ENCODE results near the gene IL2RA.

The IL2RA gene

DNA sequence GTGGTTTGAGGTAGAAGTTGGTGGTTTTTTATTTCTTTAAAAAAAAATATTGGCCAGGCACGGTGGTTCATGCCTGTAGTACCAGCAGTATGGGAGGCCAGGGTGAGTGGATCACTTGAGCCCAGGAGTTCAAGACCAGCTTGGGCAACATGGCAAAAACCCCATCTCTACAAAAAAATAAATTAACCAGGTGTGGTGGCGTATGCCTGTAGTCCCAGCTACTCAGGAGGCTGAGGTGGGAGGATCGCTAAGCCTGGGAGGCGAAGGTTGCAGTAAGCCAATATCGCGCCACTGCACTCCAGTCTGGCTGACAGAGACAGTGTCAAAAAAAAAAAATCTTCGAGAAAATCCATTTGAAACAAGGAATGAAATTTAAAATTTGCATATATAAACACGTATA lies 1.1 kb downstream of the IL2RA start:
- Histone ChIP-seq H3K79me2 (ENCODE audit: insufficient read depth, low read length) (no peaks in the 10 kb centered on the region), H4K20me1 (ENCODE audit: low read depth, low read length) (no peaks in the 10 kb centered on the region), H2AFZ (ENCODE audit: low read depth, low read length, severe bottlenecking) (no peak overlapping the region), H3K9me2 (replicated peaks; ENCODE audit: insufficient read depth, low read length) (no peaks in the 10 kb centered on the region), H3K4me2 (ENCODE audit: low read depth, low read length, poor library complexity, severe bottlenecking) (peak overlapping the region; percentile 34), H3K36me3 (ENCODE audit: low read length) (no peaks in the 10 kb centered on the region), H3K27ac (ENCODE audit: low read depth, low read length) (no peak overlapping the region), H3K27me3 (ENCODE audit: low read length) (no peaks in the 10 kb centered on the region), H3F3A (ENCODE audit: insufficient read depth) (peaks cover 4% of the 10 kb centered on the region; the same call in 1 of the 2 replicates), H3K4me3 (ENCODE audit: insufficient read depth, low read length, poor library complexity, severe bottlenecking) (no peak overlapping the region), H3K9ac (ENCODE audit: low read length) (no peak overlapping the region), H3K9me3 (ENCODE audit: insufficient read depth, low read length) (no peaks in the 10 kb centered on the region)
- TF ChIP-seq EZH2phosphoT487 (conservative IDR thresholded peaks at IDR 0.05; ENCODE audit: low read length) (no peak), CTCF (IDR thresholded peaks at IDR 0.05; ENCODE audit: insufficient read depth, low read length, poor library complexity, severe bottlenecking) (no peak)

DNA sequence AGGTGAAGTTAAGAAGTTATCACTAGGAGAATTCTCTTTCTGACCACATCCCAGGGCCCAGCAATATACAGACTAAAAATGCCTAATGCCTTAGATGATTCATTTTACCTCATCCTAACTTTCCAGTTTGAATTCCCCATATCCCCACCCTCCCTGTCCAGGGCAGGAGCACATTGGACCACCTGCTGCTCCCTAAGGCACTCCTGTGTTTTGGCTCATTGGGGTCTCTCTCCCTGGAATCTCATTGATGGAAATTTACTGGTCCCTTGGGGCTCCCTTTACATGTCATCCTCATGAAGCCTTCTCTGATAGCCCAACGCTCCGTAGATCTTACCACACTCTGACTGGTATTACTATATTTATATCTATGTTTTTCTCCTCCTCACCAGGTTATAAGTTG lies 2.7 kb downstream of the IL2RA start:
- H4K20me1 ChIP-seq (ENCODE audit: low read depth, low read length) = no peaks in the 10 kb centered on the region
- H3K27me3 ChIP-seq (ENCODE audit: low read length) = no peaks in the 10 kb centered on the region
- no peak overlapping the region for H2AFZ ChIP-seq (ENCODE audit: low read depth, low read length, severe bottlenecking)
- no peak overlapping the region for H3K4me2 ChIP-seq (ENCODE audit: low read depth, low read length, poor library complexity, severe bottlenecking)
- H3K36me3 ChIP-seq (ENCODE audit: low read length) = no peaks in the 10 kb centered on the region
- no peak overlapping the region for H3K9ac ChIP-seq (ENCODE audit: low read length)
- no peak overlapping the region for H3K27ac ChIP-seq (ENCODE audit: low read depth, low read length)
- TF ChIP-seq CTCF (IDR thresholded peaks at IDR 0.05; ENCODE audit: insufficient read depth, low read length, poor library complexity, severe bottlenecking) (no peak), EZH2phosphoT487 (conservative IDR thresholded peaks at IDR 0.05; ENCODE audit: low read length) (no peak)
- H3K9me3 ChIP-seq (ENCODE audit: insufficient read depth, low read length) = no peaks in the 10 kb centered on the region
- no peaks in the 10 kb centered on the region for H3K79me2 ChIP-seq (ENCODE audit: insufficient read depth, low read length)
- no peak overlapping the region for H3K4me3 ChIP-seq (ENCODE audit: insufficient read depth, low read length, poor library complexity, severe bottlenecking)
- no peaks in the 10 kb centered on the region for H3K9me2 ChIP-seq (replicated peaks; ENCODE audit: insufficient read depth, low read length)
- peaks cover 4% of the 10 kb centered on the region; the same call in 1 of the 2 replicates for H3F3A ChIP-seq (ENCODE audit: insufficient read depth)

DNA sequence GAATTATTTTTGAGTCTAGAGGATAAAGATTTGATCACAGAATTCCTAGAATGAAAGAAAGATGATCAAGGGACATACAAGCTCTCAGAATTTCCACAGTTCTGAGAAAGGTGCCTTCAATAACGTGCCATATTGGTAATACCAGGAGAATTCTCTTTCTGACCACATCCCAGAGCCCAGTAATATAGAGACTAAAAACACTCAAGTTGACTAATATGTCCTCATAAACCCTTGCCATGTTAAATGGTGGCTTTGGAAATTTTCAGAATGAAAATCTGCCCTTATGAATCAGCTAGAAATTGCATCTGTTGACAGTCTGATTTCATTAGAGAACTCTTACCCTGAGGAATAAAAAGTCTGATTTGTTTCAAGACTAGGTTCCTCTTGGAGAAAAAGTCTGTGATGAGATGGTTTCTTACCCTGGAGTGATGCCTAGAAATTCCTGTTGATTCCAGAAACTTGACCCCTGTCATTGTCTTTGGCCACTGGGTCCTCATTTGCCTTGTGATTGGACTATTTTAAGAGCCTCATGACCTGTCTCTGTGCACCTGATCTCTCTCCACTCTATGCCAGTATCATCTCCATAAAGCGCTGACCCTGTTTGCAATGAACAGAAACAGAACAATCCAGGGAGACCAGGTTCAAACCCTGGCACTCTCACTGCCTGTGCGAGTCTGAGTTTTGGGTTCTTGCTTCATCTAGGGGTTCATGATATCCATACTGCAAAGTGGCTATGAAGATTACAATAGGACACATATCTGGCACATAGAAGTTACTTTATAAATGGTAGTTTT lies 3.3 kb downstream of the IL2RA start:
- H3K9me3 ChIP-seq (ENCODE audit: insufficient read depth, low read length) = no peaks in the 10 kb centered on the region
- H3K4me2 ChIP-seq (ENCODE audit: low read depth, low read length, poor library complexity, severe bottlenecking) = no peak overlapping the region
- H3F3A ChIP-seq (ENCODE audit: insufficient read depth) = peaks cover 4% of the 10 kb centered on the region; the same call in 1 of the 2 replicates
- H3K4me3 ChIP-seq (ENCODE audit: insufficient read depth, low read length, poor library complexity, severe bottlenecking) = no peak overlapping the region
- no peak overlapping the region for H2AFZ ChIP-seq (ENCODE audit: low read depth, low read length, severe bottlenecking)
- H3K27me3 ChIP-seq (ENCODE audit: low read length) = no peaks in the 10 kb centered on the region
- no peaks in the 10 kb centered on the region for H3K9me2 ChIP-seq (replicated peaks; ENCODE audit: insufficient read depth, low read length)
- H3K79me2 ChIP-seq (ENCODE audit: insufficient read depth, low read length) = no peaks in the 10 kb centered on the region
- no peak overlapping the region for H3K27ac ChIP-seq (ENCODE audit: low read depth, low read length)
- H4K20me1 ChIP-seq (ENCODE audit: low read depth, low read length) = no peaks in the 10 kb centered on the region
- no peak overlapping the region for H3K9ac ChIP-seq (ENCODE audit: low read length)
- TF ChIP-seq CTCF (IDR thresholded peaks at IDR 0.05; ENCODE audit: insufficient read depth, low read length, poor library complexity, severe bottlenecking) = no peak
- no peak for TF ChIP-seq EZH2phosphoT487 (conservative IDR thresholded peaks at IDR 0.05; ENCODE audit: low read length)
- H3K36me3 ChIP-seq (ENCODE audit: low read length) = no peaks in the 10 kb centered on the region
